K562 (cell line): ENCODE data around the gene LSM14B. TPM values are rescaled to one million over a fixed set of nuclear protein-coding genes. Genes with fewer than 3 reads are reported as not detected.

Experiments used
- ATAC-seq: fragments of 200-7000 bp; cut with Tn5 transposase; 3 replicates; pipeline ENCODE4 v1.9.1; 2020; ENCODE audit warnings: moderate library complexity
- BruUV-seq: library from RNA; stranded (reverse); fragments of 400-500 nt; replicated peaks from 2 replicates; lab custom pipeline; 2021; lab: Mats Ljungman, UMichigan
- CTCF ChIA-PET: fragments of 300-600 bp; formaldehyde crosslinking; extraction: SDS; loops from one replicate; lab custom pipeline; 2021; ENCODE audit warnings: low intra/inter-chr PET ratio; lab: Yijun Ruan, JAX
- POLR2A ChIA-PET: fragments of 300-600, 350-650 bp; sonication (Branson Sonifier 250); formaldehyde crosslinking; extraction: SDS; loops from one replicate; lab custom pipeline; 2021; ENCODE audit warnings: antibody characterized with exemption, inconsistent platforms; lab: Yijun Ruan, JAX
- DNase-seq, 4 experiments: peaks; one replicate each; pipeline versions ENCODE4 v3.0.0 to v3.0.0-alpha.2; 2011 to 2018; ENCODE audit warnings: low spot score in 3 of 4, mixed read lengths in 3 of 4; ENCODE audit errors: extremely low read depth in 1 of 4
- FAIRE-seq: peaks from 2 replicates; lab custom pipeline; 2011; peaks lifted over from hg19 to GRCh38; lab: Jason Lieb, UNC
- H2AFZ ChIP-seq: 2 replicates; pipeline ENCODE4 v1.6.0; 2011; ENCODE audit warnings: low read depth, low read length, control low read depth, inconsistent platforms
- H3K27ac ChIP-seq: fragments of 200-600 bp; 3 replicates; pipeline ENCODE4 v1.8.0; 2011; ENCODE audit warnings: low read depth, mild to moderate bottlenecking, control low read depth, inconsistent platforms, low read length, moderate library complexity, mixed read lengths; ENCODE audit errors: extremely low read depth
- H3K27me3 ChIP-seq, 2 experiments: fragments of 300-600 bp in 1 of 2; 2 replicates in 1 of 2; 3 replicates in 1 of 2; pipeline versions ENCODE4 v1.6.0 to v1.8.0; 2011; ENCODE audit warnings: inconsistent platforms in 2 of 2, low read length in 2 of 2, mild to moderate bottlenecking in 1 of 2, mixed read lengths in 1 of 2, moderate library complexity in 1 of 2; ENCODE audit not compliant: control insufficient read depth in 2 of 2, insufficient read depth in 2 of 2
- H3K36me3 ChIP-seq: fragments of 300-600 bp; 3 replicates; pipeline ENCODE4 v1.8.0; 2011; ENCODE audit warnings: mild to moderate bottlenecking, low read length, inconsistent platforms; ENCODE audit not compliant: control insufficient read depth, insufficient read depth
- H3K4me1 ChIP-seq, 2 experiments: fragments of 200-600 bp in 1 of 2; replicated peaks in 1 of 2; 2 replicates in 1 of 2; 3 replicates in 1 of 2; pipeline versions ENCODE4 v1.5.1 to v1.8.0; 2011; ENCODE audit warnings: inconsistent platforms in 2 of 2, low read length in 2 of 2, mild to moderate bottlenecking in 1 of 2, mixed read lengths in 1 of 2, moderate library complexity in 1 of 2; ENCODE audit not compliant: control insufficient read depth in 2 of 2, insufficient read depth in 2 of 2
- H3K4me2 ChIP-seq: 2 replicates; pipeline ENCODE4 v1.6.1; 2011; ENCODE audit warnings: low read length, control low read depth, inconsistent platforms, mixed read lengths; ENCODE audit not compliant: insufficient read depth
- H3K4me3 ChIP-seq: fragments of 200-600 bp; sonication (generic), shearing (Covaris generic); 2 replicates; pipeline ENCODE4 v1.5.1; 2016; ENCODE audit warnings: control low read depth, inconsistent platforms
- H3K79me2 ChIP-seq: fragments of 200-600 bp; 3 replicates; pipeline ENCODE4 v1.8.0; 2011; ENCODE audit warnings: low read length, inconsistent platforms; ENCODE audit not compliant: control insufficient read depth, insufficient read depth
- H3K9ac ChIP-seq, 2 experiments: 2 replicates each; pipeline versions ENCODE4 v1.6.0 to v1.6.1; 2011; ENCODE audit warnings: low read depth in 2 of 2, low read length in 2 of 2, control low read depth in 1 of 2, inconsistent platforms in 1 of 2, mild to moderate bottlenecking in 1 of 2, mixed read lengths in 1 of 2; ENCODE audit not compliant: insufficient read depth in 1 of 2
- H3K9me1 ChIP-seq: one replicate; pipeline ENCODE4 v1.6.0; 2011; ENCODE audit warnings: inconsistent platforms, mild to moderate bottlenecking, low read length, moderate library complexity; ENCODE audit not compliant: control insufficient read depth, insufficient read depth
- H3K9me3 ChIP-seq: replicated peaks from 2 replicates; pipeline ENCODE4 v1.5.1; 2011; ENCODE audit warnings: low read depth, low read length, inconsistent platforms; ENCODE audit not compliant: control insufficient read depth, insufficient read depth
- H4K20me1 ChIP-seq: replicated peaks from 2 replicates; pipeline ENCODE4 v1.6.1; 2011; ENCODE audit warnings: low read length, inconsistent platforms, mixed read lengths; ENCODE audit not compliant: control insufficient read depth, insufficient read depth
- FOXK1 ChIP-seq: sonication (generic); formaldehyde crosslinking; IDR thresholded peaks from 2 replicates; pipeline ENCODE4 v1.8.0; 2022; ENCODE audit warnings: missing genetic modification reagents, mild to moderate bottlenecking, borderline replicate concordance
- NCOA6 ChIP-seq: fragments of 450-650 bp; IDR thresholded peaks from 2 replicates; pipeline ENCODE4 v1.6.1; 2017; ENCODE audit warnings: mild to moderate bottlenecking
- POLR2G ChIP-seq: fragments of 200-400 bp; formaldehyde crosslinking; IDR thresholded peaks from 2 replicates; pipeline ENCODE4 v1.6.1; 2017; ENCODE audit warnings: low read depth, mild to moderate bottlenecking, antibody characterized with exemption, low read length, moderate library complexity
- SP2 ChIP-seq: IDR thresholded peaks from 2 replicates; pipeline ENCODE4 v1.6.1; 2011; ENCODE audit warnings: mild to moderate bottlenecking, low read depth, low read length, moderate library complexity; ENCODE audit not compliant: poor library complexity, severe bottlenecking; ENCODE audit errors: extremely low read depth
- TRIM24 ChIP-seq, 2 experiments: fragments of 450-650 bp; IDR thresholded peaks; 2 replicates each; pipeline ENCODE4 v1.6.1; 2016
- WGBS: fragments of 100-300 bp; shearing (Covaris generic); methylation state at CpG from one replicate; pipeline ENCODE4 v1.1.6; 2016; ENCODE audit warnings: low coverage, mixed read lengths; ENCODE audit not compliant: insufficient coverage; ENCODE audit errors: missing lambda C conversion rate; 5-methylcytosine and 5-hydroxymethylcytosine counted together
- in situ Hi-C: fragments of 300-500 bp; cut with MboI; formaldehyde crosslinking; loops from 4 replicates; pipeline ENCODE4 v1.15.0; 2018; ENCODE audit warnings: inconsistent platforms, mixed read lengths
- intact Hi-C: fragments of 100-400 bp; cut with micrococcal nuclease; formaldehyde crosslinking; loops from 2 replicates; pipeline ENCODE4 v1.14.2; 2022
- polyA plus RNA-seq, 8 experiments: library from polyadenylated mRNA; depleted of rRNA in 4 of 8; stranded (reverse) in 5 of 8; unstranded in 3 of 8; fragments of >200 nt; fragmentation: Nextera tagmentation in 2 of 8; fragmentation: Illumina TruSeq in 1 of 8; extraction: Ambion mirVana in 2 of 8; extraction: Trizol in 1 of 8; gene quantifications; 2 replicates each; pipeline versions ENCODE4 v1.2.1 to v1.2.3, GENCODE V29; 2011 to 2014; ENCODE audit warnings: inconsistent platforms in 1 of 8, missing spikeins in 1 of 8
- total RNA-seq, 7 experiments: library from RNA; depleted of rRNA in 6 of 7; stranded (reverse); fragments of >200 nt in 6 of 7; fragmentation: Illumina TruSeq in 2 of 7; extraction: Trizol in 2 of 7; gene quantifications; 2 replicates each; pipeline versions ENCODE4 v1.2.1 to v1.2.3, GENCODE V29; 2011 to 2021; ENCODE audit warnings: low replicate concordance in 1 of 7
- TF ChIP-seq, protein P1 (sequence below), 3 experiments: IDR thresholded peaks in 2 of 3; conservative IDR thresholded peaks in 1 of 3; 2 replicates each; pipeline ENCODE4 v1.5.1; 2011 to 2012; ENCODE audit warnings: low read length in 3 of 3, mild to moderate bottlenecking in 3 of 3, control low read depth in 2 of 3, improper control_type of control experiment in 1 of 3, inconsistent platforms in 1 of 3, low read depth in 1 of 3, mixed read lengths in 1 of 3, moderate library complexity in 1 of 3; ENCODE audit not compliant: insufficient read depth in 2 of 3
- TF ChIP-seq, protein P2 (sequence below): sonication (generic); formaldehyde crosslinking; IDR thresholded peaks from 2 replicates; pipeline ENCODE4 v1.8.1; 2023; ENCODE audit warnings: mild to moderate bottlenecking, missing genetic modification reagents

The LSM14B gene
- total and polyA plus RNA-seq, 9 of the 15 experiments (the other 6 are each of a cell fraction or from before 2014, with no cell fraction given) = 0.66 to 36.0 (median 20.2) TPM

DNA sequence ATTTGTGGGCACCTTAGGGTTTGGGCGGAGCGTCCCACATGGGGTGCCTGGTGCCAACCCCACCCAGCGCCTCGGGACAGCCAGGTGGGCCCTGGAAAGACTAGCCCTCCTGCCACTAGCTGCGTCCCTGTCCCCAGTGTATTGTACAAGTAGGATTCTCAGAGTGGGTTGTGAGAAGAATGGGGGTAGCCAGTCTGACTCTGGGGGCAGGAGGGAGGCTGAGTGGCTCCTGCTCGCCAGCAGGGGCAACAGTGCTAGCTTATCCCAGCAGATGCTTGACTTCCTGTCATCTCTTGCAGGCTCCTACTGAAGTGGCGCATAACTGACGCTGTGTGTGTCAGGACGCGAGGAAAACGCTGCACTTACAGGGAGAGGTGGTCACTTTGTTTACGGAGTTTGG, 11.6 kb downstream of the LSM14B start:
- in situ Hi-C loops = no loop called here

More for the DNA sequence above, 11.6 kb downstream of the LSM14B start:
- 0 out of 3 replicates have a peak, but pooled peaks cover 2% of the 10 kb centered on the region for H3K79me2 ChIP-seq
- ATAC-seq (peak; percentile 33), FAIRE-seq (no peak), DNase-seq (no peak)
- no peak overlapping the region for H3K4me3 ChIP-seq
- no peaks in the 10 kb centered on the region for H3K9me3 ChIP-seq
- H3K27ac ChIP-seq = no peak overlapping the region
- H3K9ac ChIP-seq = no peak overlapping the region
- POLR2A ChIA-PET = interaction anchor here (1.1 to 7.8 kb wide), 3 partner anchors 9 to 123 kb away, joined by 4 to 78 read pairs (median 7); partner anchors contain the start of genes LSM14B and TAF4
- CTCF ChIA-PET = no interaction called here
- no peak overlapping the region for H3K4me2 ChIP-seq
- 90% methylated on average over 12 of the region's 12 CpGs for WGBS
- H3K4me1 ChIP-seq = peaks cover 0 to 4% of the 10 kb centered on the region in 2 experiments; a peak in 1 of 5 replicates
- no peaks in the 10 kb centered on the region for H3K27me3 ChIP-seq
- peaks cover 20% of the 10 kb centered on the region for H4K20me1 ChIP-seq
- no peak overlapping the region for H2AFZ ChIP-seq
- H3K9me1 ChIP-seq = no peaks in the 10 kb centered on the region
- BruUV-seq = no TSS peak
- no peak for TF ChIP-seq NCOA6
- TF ChIP-seq, protein P1, sequence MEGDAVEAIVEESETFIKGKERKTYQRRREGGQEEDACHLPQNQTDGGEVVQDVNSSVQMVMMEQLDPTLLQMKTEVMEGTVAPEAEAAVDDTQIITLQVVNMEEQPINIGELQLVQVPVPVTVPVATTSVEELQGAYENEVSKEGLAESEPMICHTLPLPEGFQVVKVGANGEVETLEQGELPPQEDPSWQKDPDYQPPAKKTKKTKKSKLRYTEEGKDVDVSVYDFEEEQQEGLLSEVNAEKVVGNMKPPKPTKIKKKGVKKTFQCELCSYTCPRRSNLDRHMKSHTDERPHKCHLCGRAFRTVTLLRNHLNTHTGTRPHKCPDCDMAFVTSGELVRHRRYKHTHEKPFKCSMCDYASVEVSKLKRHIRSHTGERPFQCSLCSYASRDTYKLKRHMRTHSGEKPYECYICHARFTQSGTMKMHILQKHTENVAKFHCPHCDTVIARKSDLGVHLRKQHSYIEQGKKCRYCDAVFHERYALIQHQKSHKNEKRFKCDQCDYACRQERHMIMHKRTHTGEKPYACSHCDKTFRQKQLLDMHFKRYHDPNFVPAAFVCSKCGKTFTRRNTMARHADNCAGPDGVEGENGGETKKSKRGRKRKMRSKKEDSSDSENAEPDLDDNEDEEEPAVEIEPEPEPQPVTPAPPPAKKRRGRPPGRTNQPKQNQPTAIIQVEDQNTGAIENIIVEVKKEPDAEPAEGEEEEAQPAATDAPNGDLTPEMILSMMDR (IDR thresholded peaks at IDR 0.05 in 2 of 3, conservative IDR thresholded peaks at IDR 0.05 in 1 of 3; ENCODE audit: insufficient read depth in 2 of 3, low read depth in 1 of 3, low read length in 3 of 3) = peak; percentile 12 to 18 (median 16); a peak in 3 of 6 replicates
- TF ChIP-seq, protein P2, sequence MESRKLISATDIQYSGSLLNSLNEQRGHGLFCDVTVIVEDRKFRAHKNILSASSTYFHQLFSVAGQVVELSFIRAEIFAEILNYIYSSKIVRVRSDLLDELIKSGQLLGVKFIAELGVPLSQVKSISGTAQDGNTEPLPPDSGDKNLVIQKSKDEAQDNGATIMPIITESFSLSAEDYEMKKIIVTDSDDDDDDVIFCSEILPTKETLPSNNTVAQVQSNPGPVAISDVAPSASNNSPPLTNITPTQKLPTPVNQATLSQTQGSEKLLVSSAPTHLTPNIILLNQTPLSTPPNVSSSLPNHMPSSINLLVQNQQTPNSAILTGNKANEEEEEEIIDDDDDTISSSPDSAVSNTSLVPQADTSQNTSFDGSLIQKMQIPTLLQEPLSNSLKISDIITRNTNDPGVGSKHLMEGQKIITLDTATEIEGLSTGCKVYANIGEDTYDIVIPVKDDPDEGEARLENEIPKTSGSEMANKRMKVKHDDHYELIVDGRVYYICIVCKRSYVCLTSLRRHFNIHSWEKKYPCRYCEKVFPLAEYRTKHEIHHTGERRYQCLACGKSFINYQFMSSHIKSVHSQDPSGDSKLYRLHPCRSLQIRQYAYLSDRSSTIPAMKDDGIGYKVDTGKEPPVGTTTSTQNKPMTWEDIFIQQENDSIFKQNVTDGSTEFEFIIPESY (CRISPR knock-in tag) = peak; percentile 39; the same call in 1 of the 2 replicates
- no peak for TF ChIP-seq SP2
- TF ChIP-seq FOXK1 = no peak
- TF ChIP-seq TRIM24 (IDR thresholded peaks at IDR 0.05) = no peak
- TF ChIP-seq POLR2G = peak; percentile 31; the same call in 1 of the 2 replicates
- H3K36me3 ChIP-seq = peaks cover 97% of the 10 kb centered on the region
- intact Hi-C loops = no loop called here
